GM23338 (cell line): Measurements from ENCODE around the gene PIAS1. TPM values are rescaled to one million over a fixed set of nuclear protein-coding genes. Genes with fewer than 3 reads are reported as not detected.

ENCODE experiments used
- EZH2 ChIP-seq: fragments of 200-600 bp; sonication (generic); IDR thresholded peaks from one replicate; pipeline ENCODE4 v1.8.0; 2017; ENCODE audit warnings: antibody characterized with exemption, mild to moderate bottlenecking, low read depth; ENCODE audit not compliant: unreplicated experiment
- NANOG ChIP-seq: IDR thresholded peaks from 2 replicates; pipeline ENCODE4 v1.6.1; 2016; ENCODE audit warnings: antibody characterized with exemption, borderline replicate concordance
- POLR2AphosphoS5 ChIP-seq: IDR thresholded peaks from 2 replicates; pipeline ENCODE4 v1.6.1; 2016; ENCODE audit warnings: antibody characterized with exemption, low read depth
- ZNF114 ChIP-seq: fragments of 250-450 bp; sonication (Bioruptor Pico); IDR thresholded peaks from 2 replicates; pipeline ENCODE4 v1.5.0; 2020; ENCODE audit warnings: mild to moderate bottlenecking, moderate library complexity
- ZNF331 ChIP-seq: fragments of 250-450 bp; sonication (Bioruptor Pico); IDR thresholded peaks from 2 replicates; pipeline ENCODE4 v1.5.0; 2020; ENCODE audit warnings: low read depth, mild to moderate bottlenecking, moderate library complexity
- polyA plus RNA-seq: library from polyadenylated mRNA; unstranded; fragments of >200 nt; fragmentation: Nextera tagmentation; extraction: Ambion mirVana; gene quantifications from 2 replicates; pipeline ENCODE4 v1.2.1, GENCODE V29; 2016
- total RNA-seq: library from RNA; depleted of rRNA; stranded (reverse); fragments of >200 nt; shearing (Covaris generic); gene quantifications from 2 replicates; pipeline ENCODE4 v1.2.3, GENCODE V29; 2014
- TF ChIP-seq, protein P1 (sequence below): fragments of 250-450 bp; sonication (Bioruptor Pico); IDR thresholded peaks from 2 replicates; pipeline ENCODE4 v1.5.0; 2020; ENCODE audit warnings: mild to moderate bottlenecking, moderate library complexity
- TF ChIP-seq, protein P2 (sequence below): IDR thresholded peaks from one replicate; pipeline ENCODE4 v1.6.1; 2018; ENCODE audit warnings: antibody characterized with exemption; ENCODE audit not compliant: unreplicated experiment

PIAS1 gene
- total and polyA plus RNA-seq, 2 experiments from 2014 or later = 30.7 to 32.1 TPM

GRCh38 chr15:68056097-68056865, 2.2 kb downstream of the PIAS1 start (continued):
- TF ChIP-seq, protein P1, sequence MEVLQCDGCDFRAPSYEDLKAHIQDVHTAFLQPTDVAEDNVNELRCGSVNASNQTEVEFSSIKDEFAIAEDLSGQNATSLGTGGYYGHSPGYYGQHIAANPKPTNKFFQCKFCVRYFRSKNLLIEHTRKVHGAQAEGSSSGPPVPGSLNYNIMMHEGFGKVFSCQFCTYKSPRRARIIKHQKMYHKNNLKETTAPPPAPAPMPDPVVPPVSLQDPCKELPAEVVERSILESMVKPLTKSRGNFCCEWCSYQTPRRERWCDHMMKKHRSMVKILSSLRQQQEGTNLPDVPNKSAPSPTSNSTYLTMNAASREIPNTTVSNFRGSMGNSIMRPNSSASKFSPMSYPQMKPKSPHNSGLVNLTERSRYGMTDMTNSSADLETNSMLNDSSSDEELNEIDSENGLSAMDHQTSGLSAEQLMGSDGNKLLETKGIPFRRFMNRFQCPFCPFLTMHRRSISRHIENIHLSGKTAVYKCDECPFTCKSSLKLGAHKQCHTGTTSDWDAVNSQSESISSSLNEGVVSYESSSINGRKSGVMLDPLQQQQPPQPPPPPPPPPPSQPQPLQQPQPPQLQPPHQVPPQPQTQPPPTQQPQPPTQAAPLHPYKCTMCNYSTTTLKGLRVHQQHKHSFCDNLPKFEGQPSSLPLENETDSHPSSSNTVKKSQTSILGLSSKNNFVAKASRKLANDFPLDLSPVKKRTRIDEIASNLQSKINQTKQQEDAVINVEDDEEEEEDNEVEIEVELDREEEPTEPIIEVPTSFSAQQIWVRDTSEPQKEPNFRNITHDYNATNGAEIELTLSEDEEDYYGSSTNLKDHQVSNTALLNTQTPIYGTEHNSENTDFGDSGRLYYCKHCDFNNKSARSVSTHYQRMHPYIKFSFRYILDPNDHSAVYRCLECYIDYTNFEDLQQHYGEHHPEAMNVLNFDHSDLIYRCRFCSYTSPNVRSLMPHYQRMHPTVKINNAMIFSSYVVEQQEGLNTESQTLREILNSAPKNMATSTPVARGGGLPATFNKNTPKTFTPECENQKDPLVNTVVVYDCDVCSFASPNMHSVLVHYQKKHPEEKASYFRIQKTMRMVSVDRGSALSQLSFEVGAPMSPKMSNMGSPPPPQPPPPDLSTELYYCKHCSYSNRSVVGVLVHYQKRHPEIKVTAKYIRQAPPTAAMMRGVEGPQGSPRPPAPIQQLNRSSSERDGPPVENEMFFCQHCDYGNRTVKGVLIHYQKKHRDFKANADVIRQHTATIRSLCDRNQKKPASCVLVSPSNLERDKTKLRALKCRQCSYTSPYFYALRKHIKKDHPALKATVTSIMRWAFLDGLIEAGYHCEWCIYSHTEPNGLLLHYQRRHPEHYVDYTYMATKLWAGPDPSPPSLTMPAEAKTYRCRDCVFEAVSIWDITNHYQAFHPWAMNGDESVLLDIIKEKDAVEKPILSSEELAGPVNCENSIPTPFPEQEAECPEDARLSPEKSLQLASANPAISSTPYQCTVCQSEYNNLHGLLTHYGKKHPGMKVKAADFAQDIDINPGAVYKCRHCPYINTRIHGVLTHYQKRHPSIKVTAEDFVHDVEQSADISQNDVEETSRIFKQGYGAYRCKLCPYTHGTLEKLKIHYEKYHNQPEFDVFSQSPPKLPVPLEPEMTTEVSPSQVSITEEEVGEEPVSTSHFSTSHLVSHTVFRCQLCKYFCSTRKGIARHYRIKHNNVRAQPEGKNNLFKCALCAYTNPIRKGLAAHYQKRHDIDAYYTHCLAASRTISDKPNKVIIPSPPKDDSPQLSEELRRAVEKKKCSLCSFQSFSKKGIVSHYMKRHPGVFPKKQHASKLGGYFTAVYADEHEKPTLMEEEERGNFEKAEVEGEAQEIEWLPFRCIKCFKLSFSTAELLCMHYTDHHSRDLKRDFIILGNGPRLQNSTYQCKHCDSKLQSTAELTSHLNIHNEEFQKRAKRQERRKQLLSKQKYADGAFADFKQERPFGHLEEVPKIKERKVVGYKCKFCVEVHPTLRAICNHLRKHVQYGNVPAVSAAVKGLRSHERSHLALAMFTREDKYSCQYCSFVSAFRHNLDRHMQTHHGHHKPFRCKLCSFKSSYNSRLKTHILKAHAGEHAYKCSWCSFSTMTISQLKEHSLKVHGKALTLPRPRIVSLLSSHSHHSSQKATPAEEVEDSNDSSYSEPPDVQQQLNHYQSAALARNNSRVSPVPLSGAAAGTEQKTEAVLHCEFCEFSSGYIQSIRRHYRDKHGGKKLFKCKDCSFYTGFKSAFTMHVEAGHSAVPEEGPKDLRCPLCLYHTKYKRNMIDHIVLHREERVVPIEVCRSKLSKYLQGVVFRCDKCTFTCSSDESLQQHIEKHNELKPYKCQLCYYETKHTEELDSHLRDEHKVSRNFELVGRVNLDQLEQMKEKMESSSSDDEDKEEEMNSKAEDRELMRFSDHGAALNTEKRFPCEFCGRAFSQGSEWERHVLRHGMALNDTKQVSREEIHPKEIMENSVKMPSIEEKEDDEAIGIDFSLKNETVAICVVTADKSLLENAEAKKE (CRISPR knock-in tag) = no peak
- TF ChIP-seq, protein P2, sequence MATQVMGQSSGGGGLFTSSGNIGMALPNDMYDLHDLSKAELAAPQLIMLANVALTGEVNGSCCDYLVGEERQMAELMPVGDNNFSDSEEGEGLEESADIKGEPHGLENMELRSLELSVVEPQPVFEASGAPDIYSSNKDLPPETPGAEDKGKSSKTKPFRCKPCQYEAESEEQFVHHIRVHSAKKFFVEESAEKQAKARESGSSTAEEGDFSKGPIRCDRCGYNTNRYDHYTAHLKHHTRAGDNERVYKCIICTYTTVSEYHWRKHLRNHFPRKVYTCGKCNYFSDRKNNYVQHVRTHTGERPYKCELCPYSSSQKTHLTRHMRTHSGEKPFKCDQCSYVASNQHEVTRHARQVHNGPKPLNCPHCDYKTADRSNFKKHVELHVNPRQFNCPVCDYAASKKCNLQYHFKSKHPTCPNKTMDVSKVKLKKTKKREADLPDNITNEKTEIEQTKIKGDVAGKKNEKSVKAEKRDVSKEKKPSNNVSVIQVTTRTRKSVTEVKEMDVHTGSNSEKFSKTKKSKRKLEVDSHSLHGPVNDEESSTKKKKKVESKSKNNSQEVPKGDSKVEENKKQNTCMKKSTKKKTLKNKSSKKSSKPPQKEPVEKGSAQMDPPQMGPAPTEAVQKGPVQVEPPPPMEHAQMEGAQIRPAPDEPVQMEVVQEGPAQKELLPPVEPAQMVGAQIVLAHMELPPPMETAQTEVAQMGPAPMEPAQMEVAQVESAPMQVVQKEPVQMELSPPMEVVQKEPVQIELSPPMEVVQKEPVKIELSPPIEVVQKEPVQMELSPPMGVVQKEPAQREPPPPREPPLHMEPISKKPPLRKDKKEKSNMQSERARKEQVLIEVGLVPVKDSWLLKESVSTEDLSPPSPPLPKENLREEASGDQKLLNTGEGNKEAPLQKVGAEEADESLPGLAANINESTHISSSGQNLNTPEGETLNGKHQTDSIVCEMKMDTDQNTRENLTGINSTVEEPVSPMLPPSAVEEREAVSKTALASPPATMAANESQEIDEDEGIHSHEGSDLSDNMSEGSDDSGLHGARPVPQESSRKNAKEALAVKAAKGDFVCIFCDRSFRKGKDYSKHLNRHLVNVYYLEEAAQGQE = no peak
- no peak for TF ChIP-seq ZNF114 (CRISPR knock-in tag)
- TF ChIP-seq ZNF331 = no peak
- no peak for TF ChIP-seq EZH2
- TF ChIP-seq POLR2AphosphoS5 = no peak
- TF ChIP-seq NANOG = no peak
